ENCODE results near the gene PRDM16. TPM values are rescaled to one million over a fixed set of nuclear protein-coding genes. Genes with fewer than 3 reads are reported as not detected.

PRDM16 gene
- polyA plus RNA-seq, 1 donor from 2014 or later, result 0.21 TPM

- H3K4me3 ChIP-seq (ENCODE audit: low read length), result no peak overlapping the region
- no peak overlapping the region for H2AFZ ChIP-seq (ENCODE audit: low read depth, low read length)
- H3K27ac ChIP-seq (ENCODE audit: low read length), result no peak overlapping the region
- no peak overlapping the region for H3K4me2 ChIP-seq (ENCODE audit: low read length)
- H3K9me2 ChIP-seq (ENCODE audit: insufficient read depth, low read length), result no peaks in the 10 kb centered on the region
- no peaks in the 10 kb centered on the region for H3K79me2 ChIP-seq (replicated peaks; ENCODE audit: insufficient read depth, low read length)
- no peaks in the 10 kb centered on the region for H3K9me3 ChIP-seq (ENCODE audit: low read length)
- H3K9ac ChIP-seq (ENCODE audit: low read length), result no peak overlapping the region
- H4K20me1 ChIP-seq (ENCODE audit: insufficient read depth), result no peaks in the 10 kb centered on the region
- H3K27me3 ChIP-seq (ENCODE audit: insufficient read depth, low read depth, low read length), result no peaks in the 10 kb centered on the region
- TF ChIP-seq EZH2 (IDR thresholded peaks at IDR 0.05; ENCODE audit: borderline replicate concordance, insufficient read depth, low read length, poor library complexity, severe bottlenecking) (no peak), TAF1 (IDR thresholded peaks at IDR 0.05; ENCODE audit: low read depth) (no peak), CTCF (IDR thresholded peaks at IDR 0.05; ENCODE audit: poor library complexity, severe bottlenecking) (no peak), EP300 (conservative IDR thresholded peaks at IDR 0.05; ENCODE audit: poor library complexity, severe bottlenecking) (no peak), MXI1 (conservative IDR thresholded peaks at IDR 0.05; ENCODE audit: poor library complexity, severe bottlenecking) (no peak), POLR2AphosphoS5 (IDR thresholded peaks at IDR 0.05) (no peak), REST (IDR thresholded peaks at IDR 0.05; ENCODE audit: borderline replicate concordance) (no peak), SMC3 (conservative IDR thresholded peaks at IDR 0.05; ENCODE audit: poor library complexity) (no peak), RAD21 (conservative IDR thresholded peaks at IDR 0.05) (no peak)
- no peaks in the 10 kb centered on the region for H3F3A ChIP-seq (ENCODE audit: insufficient read depth, low read length, poor library complexity, severe bottlenecking)
- no peaks in the 10 kb centered on the region for H3K36me3 ChIP-seq (ENCODE audit: insufficient read depth, low read length)
These were observed 290.3 kb downstream of the PRDM16 start for GRCh38 chr1:3359351-3359750.

GRCh38 chr1:3359756-3360440 is 290.9 kb downstream of the PRDM16 start:
- H3K79me2 ChIP-seq (replicated peaks; ENCODE audit: insufficient read depth, low read length), result no peaks in the 10 kb centered on the region
- H3K9me3 ChIP-seq (ENCODE audit: low read length), result no peaks in the 10 kb centered on the region
- no peak for TF ChIP-seq MXI1 (conservative IDR thresholded peaks at IDR 0.05; ENCODE audit: poor library complexity, severe bottlenecking)
- TF ChIP-seq CTCF (IDR thresholded peaks at IDR 0.05; ENCODE audit: poor library complexity, severe bottlenecking), result no peak
- no peak for TF ChIP-seq EZH2 (IDR thresholded peaks at IDR 0.05; ENCODE audit: borderline replicate concordance, insufficient read depth, low read length, poor library complexity, severe bottlenecking)
- TF ChIP-seq RAD21 (conservative IDR thresholded peaks at IDR 0.05), result no peak
- no peak for TF ChIP-seq EP300 (conservative IDR thresholded peaks at IDR 0.05; ENCODE audit: poor library complexity, severe bottlenecking)
- no peaks in the 10 kb centered on the region for H3K27me3 ChIP-seq (ENCODE audit: insufficient read depth, low read depth, low read length)
- H3K9ac ChIP-seq (ENCODE audit: low read length), result no peak overlapping the region
- no peaks in the 10 kb centered on the region for H3K36me3 ChIP-seq (ENCODE audit: insufficient read depth, low read length)
- no peaks in the 10 kb centered on the region for H3K9me2 ChIP-seq (ENCODE audit: insufficient read depth, low read length)
- H2AFZ ChIP-seq (ENCODE audit: low read depth, low read length), result no peak overlapping the region
- H3K27ac ChIP-seq (ENCODE audit: low read length), result no peak overlapping the region
- no peaks in the 10 kb centered on the region for H3F3A ChIP-seq (ENCODE audit: insufficient read depth, low read length, poor library complexity, severe bottlenecking)
- no peak overlapping the region for H3K4me3 ChIP-seq (ENCODE audit: low read length)
- no peaks in the 10 kb centered on the region for H4K20me1 ChIP-seq (ENCODE audit: insufficient read depth)
- H3K4me2 ChIP-seq (ENCODE audit: low read length), result no peak overlapping the region

All from neural cell (in vitro differentiated cells).